Left hindlimb (tissue), 1 donor: ENCODE data around the gene CCDC83.
"Not testable (repeated sequence)": the region's sequence is repeated elsewhere in the genome, so short reads cannot be mapped to it uniquely, and the experiment has no call there.

Experiments used
- DNase-seq: peaks from one replicate; pipeline ENCODE4 v3.0.0-alpha.2; 2018

The CCDC83 gene

GRCh38 chr11:85889676-85890579 is 34.7 kb downstream of the CCDC83 start:
- DNase-seq = no peak

DNA sequence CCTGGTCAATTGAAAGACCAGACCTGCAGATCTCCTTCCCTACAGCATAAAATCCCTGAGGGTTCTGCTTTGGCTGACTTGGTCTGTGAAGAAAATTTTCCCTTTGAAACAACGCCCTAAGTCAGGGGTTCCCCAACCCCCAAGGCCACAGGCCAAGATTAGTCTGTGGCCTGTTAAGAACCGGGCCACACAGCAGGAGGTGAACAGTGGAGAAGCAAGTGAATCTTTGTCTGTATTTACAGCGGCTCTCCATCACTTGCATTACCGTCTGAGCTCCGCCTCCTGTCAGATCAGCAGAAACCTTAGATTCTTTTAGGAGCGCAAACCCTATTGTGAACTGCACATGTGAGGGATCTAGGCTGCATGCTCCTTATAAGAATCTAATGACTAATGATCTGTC is 38.2 kb downstream of the CCDC83 start:
- no peak for DNase-seq

DNA sequence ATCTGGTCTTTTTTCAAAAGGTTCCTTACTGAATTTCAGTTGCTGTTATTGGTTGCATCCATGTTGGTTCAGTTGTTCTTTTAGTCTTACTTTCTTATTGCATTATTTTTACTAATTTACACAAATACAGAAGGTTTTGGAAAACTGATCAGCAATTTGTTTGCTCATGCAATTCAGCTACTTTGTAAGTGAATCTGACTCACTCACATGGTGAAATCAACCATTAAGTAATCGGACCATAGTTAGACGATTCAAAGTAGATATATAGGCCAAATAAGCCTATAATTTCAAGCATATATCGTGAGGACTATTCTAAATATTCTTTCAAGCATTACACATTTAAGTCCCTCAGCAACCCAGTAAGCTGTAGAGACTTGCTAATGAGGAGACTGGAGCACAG is 41.7 kb downstream of the CCDC83 start:
- DNase-seq = no peak

DNA sequence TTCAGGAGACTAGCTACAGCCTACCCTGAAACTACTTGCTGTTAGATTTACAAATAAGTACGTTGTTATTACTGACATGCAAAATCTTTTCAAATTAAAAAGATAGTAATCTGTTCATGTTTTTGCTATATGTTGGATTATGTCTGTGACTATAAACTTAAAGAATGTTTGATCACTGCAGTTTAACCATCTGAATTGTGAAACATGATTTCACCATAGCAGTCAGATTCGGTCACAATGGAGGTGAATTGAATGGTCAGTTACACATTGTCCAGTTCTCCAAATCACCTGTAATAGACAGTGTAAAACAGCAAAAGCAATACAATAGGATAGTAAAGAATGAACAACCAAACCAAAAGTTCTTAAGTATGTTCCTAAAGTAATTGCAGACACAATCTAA is 43.3 kb downstream of the CCDC83 start:
- no peak for DNase-seq

- no peak for DNase-seq
These were observed 47.2 kb downstream of the CCDC83 start for GRCh38 chr11:85902353-85902752.

DNA sequence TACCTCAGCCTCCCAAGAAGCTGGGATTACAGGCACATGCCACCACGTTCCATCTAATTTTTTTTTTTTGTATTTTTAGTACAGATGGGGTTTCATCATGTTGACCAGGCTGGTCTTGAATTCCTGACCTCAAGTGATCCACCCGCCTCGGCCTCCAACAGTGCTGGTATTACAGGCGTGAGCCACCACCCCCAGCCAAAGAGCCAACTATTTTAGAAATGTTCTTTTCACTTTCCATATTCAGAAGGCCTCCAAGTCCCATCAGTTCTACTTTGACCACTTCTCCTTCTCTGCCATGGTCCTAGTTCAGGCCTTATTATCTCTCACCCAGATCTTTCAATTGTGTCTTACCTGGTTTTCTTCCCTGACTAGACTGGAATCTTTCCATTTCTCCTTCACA is 48.2 kb downstream of the CCDC83 start:
- no peak for DNase-seq

GRCh38 chr11:85903811-85904210 is 48.6 kb downstream of the CCDC83 start:
- DNase-seq = no peak

DNA sequence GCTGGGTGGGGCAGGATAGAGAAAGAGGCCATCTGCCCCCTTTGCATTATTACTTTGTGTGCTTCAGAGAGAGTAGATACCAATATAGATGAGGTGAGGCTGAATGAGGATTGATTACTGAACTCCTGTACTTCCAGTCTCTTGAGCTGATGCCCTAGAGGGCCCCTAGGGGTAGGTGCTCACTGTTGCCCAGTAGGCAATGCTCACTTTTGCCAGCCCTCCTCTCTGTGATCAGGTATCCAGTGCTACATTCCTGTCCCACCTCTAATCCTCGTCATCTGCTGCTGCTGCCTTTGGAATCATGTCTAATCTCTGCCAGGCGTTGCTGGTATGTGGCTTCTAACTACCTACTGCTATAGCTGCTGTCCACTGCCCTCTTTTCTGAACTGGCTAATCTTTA is 57.2 kb downstream of the CCDC83 start:
- no peak for DNase-seq

DNA sequence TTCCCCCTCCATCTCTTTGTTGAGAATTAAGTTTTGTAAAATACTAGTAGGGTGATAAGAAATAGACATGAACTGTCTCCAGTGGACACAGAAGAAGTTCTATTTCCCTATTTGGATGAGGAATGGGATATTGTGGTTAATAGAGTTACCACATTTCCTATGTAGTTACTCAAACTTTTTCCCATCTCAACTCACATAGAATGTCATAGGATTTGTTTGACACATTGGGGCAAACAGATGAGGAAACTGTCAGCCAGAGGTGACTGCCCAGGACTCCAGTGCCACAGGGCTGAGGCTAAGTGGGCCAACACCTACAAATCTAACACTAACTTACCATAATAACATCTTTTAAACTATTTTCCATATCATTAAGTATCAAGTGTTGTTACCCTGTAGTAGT is 58.3 kb downstream of the CCDC83 start:
- no peak for DNase-seq

GRCh38 chr11:85914425-85914824 is 59.2 kb downstream of the CCDC83 start:
- DNase-seq = no peak

DNA sequence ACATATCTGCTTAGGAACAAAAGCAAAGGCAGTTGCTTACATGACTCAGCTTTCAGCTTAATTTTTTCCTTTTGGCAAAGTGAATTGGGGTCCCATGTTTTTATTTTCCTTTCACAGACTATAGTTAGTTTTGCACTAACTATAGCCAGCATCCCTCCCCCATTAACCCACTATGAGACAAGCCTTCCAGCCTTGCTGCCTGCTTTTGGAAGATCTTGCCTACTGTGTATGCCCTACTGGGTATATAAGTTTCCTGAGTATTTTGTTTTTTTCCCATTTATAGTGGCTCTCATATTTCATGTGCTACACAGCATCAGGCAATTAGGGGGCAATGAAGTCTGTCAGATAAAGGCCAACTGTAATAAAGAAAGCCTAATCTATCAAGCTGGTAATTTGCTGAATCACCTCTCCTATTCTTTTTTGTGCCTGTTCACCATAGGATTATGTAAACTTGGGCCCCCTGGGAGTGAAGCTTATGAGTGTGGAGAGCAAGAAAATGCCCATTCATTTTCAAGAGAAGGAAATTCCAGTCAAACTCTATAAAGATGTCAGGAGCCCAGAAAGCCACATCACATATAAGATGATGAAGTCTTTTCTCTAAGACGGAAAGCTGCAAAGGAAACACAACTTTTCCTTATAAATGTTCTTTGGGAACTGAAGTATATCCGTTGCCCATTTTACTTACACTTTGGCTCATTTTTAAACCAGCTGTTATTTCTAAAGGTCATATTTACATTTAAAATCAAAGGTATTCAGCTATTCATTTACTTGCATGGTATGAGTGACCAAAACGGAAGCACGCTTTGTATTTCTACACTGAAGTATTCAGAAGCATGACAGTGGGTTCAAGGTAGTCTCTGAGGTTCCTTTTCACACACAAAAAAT is 64.0 kb downstream of the CCDC83 start:
- DNase-seq = no peak

DNA sequence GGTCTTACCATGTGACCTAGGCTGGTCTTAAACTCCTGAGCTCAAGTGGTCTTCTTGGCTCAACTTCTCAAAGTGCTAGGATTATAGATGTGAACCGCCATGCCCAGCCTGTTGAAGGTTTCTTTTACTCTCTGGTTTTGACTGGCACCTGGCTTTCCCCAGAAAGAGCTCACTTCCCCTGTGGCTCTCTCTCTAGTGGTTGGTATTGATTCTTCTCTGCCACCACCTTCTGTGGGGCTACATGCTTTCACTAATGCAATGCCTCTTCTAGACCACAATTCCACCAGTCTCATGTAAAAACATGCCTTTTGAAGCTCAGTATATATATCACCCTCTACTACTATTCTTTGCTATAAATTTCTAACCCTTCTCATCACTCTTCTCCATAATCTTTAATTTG is 67.2 kb downstream of the CCDC83 start:
- DNase-seq = no peak

GRCh38 chr11:85923455-85923854 is 68.3 kb downstream of the CCDC83 start:
- DNase-seq = no peak

DNA sequence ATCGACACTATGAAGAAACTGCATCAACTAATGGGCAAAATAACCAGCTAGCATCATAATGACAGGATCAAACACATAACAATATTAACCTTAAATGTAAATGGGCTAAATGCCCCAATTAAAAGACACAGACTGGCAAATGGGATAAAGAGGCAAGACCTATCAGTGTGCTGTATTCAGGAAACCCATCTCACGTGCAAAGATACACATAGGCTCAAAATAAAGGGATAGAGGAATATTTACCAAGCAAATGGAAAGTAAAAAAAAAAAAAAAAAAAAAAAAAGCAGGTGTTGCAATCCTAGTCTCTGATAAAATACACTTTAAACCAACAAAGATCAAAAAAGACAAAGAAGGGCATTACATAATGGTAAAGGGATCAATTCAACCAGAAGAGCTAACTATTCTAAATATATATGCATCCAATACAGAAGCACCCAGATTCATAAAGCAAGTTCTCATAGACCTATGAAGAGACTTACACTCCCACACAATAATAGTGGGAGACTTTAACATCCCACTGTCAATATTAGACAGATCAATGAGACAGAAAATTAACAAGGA is 71.6 kb downstream of the CCDC83 start:
- not testable (repeated sequence) for DNase-seq

DNA sequence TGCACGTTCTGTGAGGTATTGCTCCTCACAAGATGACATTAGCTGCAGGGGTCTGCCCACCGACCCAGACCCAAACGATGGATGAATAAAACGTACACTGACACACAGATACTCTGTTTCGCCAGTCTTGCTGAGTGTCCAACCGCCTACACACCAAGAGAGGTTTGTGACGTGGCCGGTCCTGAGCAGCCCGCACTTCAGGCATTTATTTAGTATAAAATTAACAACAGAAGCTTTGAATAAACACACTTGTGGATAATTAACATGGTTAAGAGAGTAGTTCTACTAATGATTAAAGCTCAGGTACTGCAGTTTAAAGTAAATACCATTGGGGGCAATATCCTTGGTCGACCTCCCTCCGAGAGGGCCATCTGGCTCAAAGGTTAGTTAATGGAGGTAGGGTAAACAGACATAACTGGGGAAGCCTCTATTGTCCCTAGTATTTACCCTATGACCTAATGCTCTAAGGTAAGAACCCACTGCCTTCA is 75.7 kb downstream of the CCDC83 start:
- no peak for DNase-seq

DNA sequence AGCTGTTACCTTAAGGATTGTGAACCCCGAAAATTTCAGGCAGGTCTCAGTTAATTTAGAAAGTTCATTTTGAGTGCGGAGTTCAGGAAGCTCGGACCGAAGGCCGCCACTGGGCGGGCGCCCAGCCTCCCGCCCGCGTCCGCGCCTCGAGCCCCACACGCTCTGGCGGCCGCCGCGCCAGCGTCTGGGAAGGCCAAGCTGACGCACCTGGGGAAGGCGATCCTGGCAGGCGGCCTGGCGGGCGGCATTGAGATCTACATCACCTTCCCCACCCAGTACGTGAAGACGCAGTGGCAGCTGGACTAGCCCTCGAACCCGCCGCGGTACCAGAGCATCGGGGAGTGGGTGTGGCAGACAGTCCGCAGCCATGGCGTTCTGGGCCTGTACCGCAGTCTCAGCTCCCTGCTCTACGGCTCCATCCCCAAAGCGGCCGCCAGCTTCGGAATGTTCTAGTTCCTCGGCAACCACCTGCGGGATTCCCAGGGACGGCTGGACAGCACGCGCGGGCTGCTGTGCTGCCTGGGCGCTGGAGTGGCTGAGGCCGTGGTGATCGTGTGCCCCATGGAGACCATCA is 79.5 kb downstream of the CCDC83 start:
- no peak for DNase-seq

- DNase-seq = no peak
These were observed 80.6 kb downstream of the CCDC83 start for GRCh38 chr11:85935751-85936150.

DNA sequence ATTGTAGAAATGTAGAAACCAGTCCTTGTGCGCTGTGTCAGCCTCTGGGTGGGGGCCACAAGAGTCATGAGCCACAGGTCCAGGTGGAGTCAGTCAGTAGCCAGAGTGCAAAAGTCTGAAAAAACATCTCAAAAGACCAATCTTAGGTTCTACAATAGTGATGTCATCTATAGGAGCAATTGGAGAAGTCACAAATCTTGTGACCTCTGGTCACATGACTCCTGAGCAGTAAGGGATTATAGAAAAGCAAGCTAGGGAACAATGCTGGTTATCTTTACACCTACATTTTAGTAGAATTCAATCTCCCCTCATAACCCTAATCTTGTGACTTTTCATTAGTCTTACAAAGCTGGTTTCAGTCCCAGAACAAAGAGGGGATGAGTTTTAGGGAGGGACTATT is 82.7 kb downstream of the CCDC83 start:
- no peak for DNase-seq

GRCh38 chr11:85939099-85940015 is 84.2 kb downstream of the CCDC83 start:
- DNase-seq = no peak

DNA sequence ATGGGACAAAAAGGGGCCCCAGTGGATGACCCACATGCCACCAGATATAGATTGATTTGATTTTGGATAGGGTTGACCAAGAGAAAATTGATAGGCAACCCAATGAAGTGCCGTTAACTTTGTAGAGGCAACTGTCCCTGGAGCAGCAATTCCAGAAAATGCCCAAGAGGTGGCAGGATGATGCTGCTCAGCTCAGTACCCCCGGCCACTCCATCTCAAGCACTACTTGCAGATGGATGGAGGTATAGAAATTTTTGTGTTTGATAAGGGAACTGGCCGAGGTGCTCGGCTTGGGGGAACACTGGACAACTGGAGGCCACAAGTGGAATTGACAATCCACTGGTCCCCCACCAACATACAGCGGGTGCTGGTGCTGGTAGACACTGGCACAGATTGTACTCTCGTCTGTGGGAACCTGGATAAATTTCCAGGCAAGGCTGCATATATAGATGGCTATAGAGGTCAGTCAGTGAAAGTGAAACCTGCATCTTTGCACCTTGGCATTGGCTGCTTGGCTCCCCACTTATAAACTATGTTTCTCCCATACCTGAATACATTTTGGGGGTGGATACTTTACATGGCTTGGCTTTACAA is 86.3 kb downstream of the CCDC83 start:
- no peak for DNase-seq

DNA sequence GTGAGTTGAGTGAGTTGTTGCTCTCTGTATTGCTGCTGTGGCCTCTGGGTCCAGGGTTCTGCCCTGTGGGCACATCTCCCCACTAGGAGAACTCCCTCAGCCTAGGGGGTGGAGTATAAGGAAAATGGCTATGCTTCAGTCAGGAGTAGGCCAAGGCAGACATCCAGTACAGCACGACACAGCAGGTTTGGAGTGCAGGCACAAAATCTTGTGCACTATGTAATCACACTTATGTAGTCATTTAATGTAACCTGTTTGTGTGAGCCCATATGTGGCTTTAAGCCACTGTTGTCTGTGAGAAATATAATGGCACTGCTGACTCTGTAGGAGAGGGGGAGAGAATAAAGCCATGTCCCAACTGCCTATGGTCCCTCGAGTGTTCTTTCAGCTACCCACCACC is 90.1 kb downstream of the CCDC83 start:
- DNase-seq = no peak

DNA sequence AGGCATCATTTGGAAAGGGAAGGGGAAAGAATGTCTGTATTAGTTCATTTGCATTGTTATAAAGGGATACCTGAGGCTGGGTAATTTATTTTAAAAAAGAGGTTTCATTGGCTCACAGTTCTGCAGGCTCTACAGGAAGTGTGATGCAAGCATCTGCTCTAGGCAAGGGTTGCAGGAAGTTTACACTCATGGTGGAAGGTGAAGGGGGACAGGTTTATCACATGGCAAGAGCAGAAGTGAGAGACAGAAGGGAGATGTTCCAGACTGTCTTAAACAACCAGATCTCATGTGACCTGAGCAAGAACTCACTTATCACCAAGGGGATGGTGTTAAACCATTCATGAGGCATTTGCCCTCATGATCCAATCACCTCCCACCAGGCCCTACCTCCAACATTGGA is 90.6 kb downstream of the CCDC83 start:
- DNase-seq = no peak
